Fibroblast of villous mesenchyme (primary cell): ENCODE results near the gene MTR. TPM values are rescaled to one million over a fixed set of nuclear protein-coding genes. Genes with fewer than 3 reads are reported as not detected.

Experiments used
- DNase-seq: peaks from one replicate; pipeline ENCODE4 v3.0.0-alpha.2; 2010; ENCODE audit warnings: low read depth
- H3K4me3 ChIP-seq: 2 replicates; pipeline ENCODE4 v1.5.1; 2011; ENCODE audit warnings: low read depth, mild to moderate bottlenecking, low read length
- total RNA-seq: library from RNA; depleted of rRNA; stranded (reverse); fragments of >200 nt; gene quantifications from 2 replicates; pipeline ENCODE4 v1.2.3, GENCODE V29; 2012
- TF ChIP-seq, protein P1 (sequence below): IDR thresholded peaks from 2 replicates; pipeline ENCODE4 v1.5.1; 2012; ENCODE audit warnings: low read depth, mild to moderate bottlenecking, low read length; ENCODE audit not compliant: insufficient read depth

MTR gene
- total RNA-seq, 1 donor, result 34.5 TPM

DNA sequence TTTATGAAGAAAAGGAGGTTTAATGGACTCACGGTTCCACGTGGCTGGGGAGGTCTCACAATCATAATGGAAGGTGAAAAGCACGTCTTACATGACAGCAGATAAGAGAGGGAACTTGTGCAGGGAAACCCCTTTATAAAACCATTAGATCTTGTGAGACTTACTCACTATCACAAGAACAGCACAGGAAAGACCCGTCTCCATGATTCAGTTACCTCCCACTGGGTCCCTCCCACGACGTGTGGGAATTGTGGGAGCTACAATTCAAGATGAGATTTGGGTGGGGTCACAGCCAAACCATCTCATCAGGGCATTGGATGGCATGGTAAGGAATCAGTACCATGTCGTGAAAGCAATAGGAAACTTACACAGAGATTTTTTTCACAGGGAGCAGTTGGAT is 63.1 kb downstream of the MTR start:
- no peak overlapping the region for H3K4me3 ChIP-seq
- DNase-seq, result no peak
- TF ChIP-seq, protein P1, sequence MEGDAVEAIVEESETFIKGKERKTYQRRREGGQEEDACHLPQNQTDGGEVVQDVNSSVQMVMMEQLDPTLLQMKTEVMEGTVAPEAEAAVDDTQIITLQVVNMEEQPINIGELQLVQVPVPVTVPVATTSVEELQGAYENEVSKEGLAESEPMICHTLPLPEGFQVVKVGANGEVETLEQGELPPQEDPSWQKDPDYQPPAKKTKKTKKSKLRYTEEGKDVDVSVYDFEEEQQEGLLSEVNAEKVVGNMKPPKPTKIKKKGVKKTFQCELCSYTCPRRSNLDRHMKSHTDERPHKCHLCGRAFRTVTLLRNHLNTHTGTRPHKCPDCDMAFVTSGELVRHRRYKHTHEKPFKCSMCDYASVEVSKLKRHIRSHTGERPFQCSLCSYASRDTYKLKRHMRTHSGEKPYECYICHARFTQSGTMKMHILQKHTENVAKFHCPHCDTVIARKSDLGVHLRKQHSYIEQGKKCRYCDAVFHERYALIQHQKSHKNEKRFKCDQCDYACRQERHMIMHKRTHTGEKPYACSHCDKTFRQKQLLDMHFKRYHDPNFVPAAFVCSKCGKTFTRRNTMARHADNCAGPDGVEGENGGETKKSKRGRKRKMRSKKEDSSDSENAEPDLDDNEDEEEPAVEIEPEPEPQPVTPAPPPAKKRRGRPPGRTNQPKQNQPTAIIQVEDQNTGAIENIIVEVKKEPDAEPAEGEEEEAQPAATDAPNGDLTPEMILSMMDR, result no peak

DNA sequence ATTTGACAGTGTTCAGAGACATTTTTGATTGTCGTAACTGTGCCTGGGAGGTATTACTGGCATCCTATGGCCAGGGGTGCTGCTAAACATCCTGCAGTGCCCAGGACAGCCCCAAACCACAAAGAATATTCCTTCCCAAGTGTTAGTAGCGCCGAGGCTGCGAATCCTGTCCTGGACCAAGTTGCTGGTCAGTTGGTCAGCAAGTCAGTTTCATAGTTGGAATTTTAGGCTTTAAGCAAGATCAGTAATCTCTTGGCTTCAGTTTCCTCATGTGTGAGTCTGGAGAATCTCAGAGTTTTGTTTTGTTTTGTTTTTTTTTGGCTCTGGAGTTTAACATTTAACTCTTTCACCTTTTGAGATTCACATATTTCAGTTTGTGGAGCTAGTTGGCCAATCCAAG is 65.0 kb downstream of the MTR start:
- DNase-seq, result peak; percentile 74
- no peak overlapping the region for H3K4me3 ChIP-seq
- TF ChIP-seq, protein P1, result no peak

GRCh38 chr1:236860674-236861073 is 65.6 kb downstream of the MTR start:
- no peak for DNase-seq
- TF ChIP-seq, protein P1, result no peak
- no peak overlapping the region for H3K4me3 ChIP-seq

DNA sequence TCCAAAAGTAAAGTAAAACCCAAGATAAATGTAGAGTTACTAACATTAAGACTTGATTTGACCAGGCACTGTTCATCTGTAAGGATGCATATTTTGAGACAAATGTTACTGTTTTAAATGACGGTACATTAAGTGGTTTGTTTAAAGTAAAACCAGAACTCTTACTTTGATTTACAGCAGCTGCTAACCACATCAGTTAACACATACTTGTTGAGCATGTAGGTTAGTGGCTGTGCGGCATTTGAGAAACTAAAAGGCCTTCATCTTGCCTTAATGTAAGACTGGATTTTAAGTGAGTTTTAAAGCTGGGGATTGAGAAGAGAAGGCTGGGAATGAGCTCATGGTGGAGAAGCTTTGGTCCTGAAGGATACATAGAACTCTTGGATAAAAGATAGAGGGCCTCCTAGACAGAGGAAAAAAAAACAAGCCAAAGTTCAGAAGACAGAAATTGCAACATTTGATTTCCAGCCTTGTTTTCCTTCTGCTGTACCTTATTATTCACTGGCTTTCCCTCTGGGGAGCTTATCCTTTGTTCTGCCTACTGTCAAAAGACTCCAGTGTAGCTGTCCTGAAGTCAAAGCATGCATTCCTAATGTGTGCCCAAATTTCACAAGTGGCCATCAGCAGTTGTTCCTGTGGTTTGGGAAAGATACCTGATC is 66.6 kb downstream of the MTR start:
- TF ChIP-seq, protein P1, result no peak
- peak; percentile 89 for DNase-seq
- H3K4me3 ChIP-seq, result no peak overlapping the region

GRCh38 chr1:236862219-236862591 is 67.1 kb downstream of the MTR start:
- TF ChIP-seq, protein P1, result no peak
- no peak overlapping the region for H3K4me3 ChIP-seq
- no peak for DNase-seq

GRCh38 chr1:236862615-236863211 is 67.6 kb downstream of the MTR start:
- TF ChIP-seq, protein P1, result no peak
- no peak overlapping the region for H3K4me3 ChIP-seq
- DNase-seq, result no peak
